Measurements from ENCODE around the gene CACNA1B.

CACNA1B gene

DNA sequence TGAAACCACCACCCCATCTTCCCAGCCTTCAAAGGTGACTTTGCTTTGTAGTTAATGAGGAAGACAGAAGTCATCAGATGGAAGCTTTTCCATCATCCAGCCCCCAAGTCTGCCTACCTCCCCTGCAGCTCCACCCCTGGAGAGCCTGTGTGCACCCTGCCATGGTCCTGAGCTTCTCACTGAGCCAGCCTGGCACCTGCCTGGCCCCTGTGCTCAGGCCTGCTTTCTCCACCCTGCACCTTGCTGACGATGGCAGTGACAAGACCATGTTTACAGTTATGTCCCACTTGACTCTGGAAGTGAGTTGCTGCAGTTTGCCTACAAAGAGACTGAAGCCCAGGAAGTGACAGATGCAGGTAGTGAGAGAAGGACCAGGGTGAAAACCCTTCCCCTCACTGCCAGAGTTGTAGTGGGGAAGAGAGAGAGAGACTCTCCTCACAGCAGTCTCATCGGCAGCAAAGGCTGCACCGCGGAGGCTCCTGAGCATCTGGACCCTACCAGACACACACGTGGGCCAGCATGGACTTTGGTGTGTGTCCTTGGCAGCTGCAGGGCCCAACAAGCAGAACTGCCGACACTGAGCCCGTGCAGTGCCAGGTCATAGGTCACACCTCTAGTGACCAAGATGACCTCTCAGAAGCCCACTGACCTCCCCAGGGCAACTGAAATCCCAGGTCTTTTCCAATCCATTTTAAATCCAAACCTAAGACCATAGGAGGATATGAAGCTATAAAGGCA, 107.1 kb downstream of the CACNA1B start:
- H3K4me1 ChIP-seq, result peaks cover 0 to 25% (median 15%) of the 10 kb centered on the region in 10 experiments; a peak in 16 of 20 replicates
- H3K9ac ChIP-seq, result no peak overlapping the region
- H3K4me3 ChIP-seq, result no peak overlapping the region
- no peak overlapping the region for H3K27ac ChIP-seq
- H3K9me3 ChIP-seq (replicated peaks in 1 of 11), result no peaks in the 10 kb centered on the region; a peak in 1 of 22 replicates
- TF ChIP-seq Cebpa-rat (IDR thresholded peaks at IDR 0.05), result no peak
- no peak overlapping the region for H3K4me2 ChIP-seq
- no peaks in the 10 kb centered on the region for H3K27me3 ChIP-seq
- H4K20me1 ChIP-seq, result no peaks in the 10 kb centered on the region
- H3K36me3 ChIP-seq, result no peaks in the 10 kb centered on the region

DNA sequence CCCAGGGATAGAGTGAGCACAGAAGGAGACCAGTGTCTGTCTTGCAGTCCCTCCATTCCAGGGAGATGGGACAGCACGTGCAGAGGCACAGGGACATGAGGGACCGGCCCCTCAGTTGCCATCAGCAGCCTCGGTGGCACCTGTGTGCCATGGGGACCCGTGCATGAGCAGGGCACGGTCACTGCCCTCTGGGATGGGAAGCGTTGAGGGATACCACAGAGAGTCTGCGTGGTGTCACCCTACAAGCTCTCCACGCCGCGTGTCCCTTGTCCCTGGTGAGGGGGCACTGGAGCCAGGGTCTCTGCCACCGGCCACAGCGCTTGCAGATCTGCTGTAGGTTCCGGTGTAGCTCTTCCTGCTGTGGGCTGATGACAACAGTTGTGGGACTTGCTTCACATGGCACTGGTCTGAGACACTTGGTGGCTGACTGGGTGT, 108.1 kb downstream of the CACNA1B start:
- Histone ChIP-seq H3K27ac (no peak overlapping the region), H3K9ac (no peak overlapping the region), H3K36me3 (no peaks in the 10 kb centered on the region), H3K4me2 (no peak overlapping the region), H3K9me3 (replicated peaks in 1 of 11) (no peaks in the 10 kb centered on the region; a peak in 1 of 22 replicates), H3K4me1 (peaks cover 0 to 30% (median 19%) of the 10 kb centered on the region in 10 experiments; a peak in 16 of 20 replicates), H3K4me3 (no peak overlapping the region), H3K27me3 (no peaks in the 10 kb centered on the region), H4K20me1 (no peaks in the 10 kb centered on the region)
- no peak for TF ChIP-seq Cebpa-rat (IDR thresholded peaks at IDR 0.05)

DNA sequence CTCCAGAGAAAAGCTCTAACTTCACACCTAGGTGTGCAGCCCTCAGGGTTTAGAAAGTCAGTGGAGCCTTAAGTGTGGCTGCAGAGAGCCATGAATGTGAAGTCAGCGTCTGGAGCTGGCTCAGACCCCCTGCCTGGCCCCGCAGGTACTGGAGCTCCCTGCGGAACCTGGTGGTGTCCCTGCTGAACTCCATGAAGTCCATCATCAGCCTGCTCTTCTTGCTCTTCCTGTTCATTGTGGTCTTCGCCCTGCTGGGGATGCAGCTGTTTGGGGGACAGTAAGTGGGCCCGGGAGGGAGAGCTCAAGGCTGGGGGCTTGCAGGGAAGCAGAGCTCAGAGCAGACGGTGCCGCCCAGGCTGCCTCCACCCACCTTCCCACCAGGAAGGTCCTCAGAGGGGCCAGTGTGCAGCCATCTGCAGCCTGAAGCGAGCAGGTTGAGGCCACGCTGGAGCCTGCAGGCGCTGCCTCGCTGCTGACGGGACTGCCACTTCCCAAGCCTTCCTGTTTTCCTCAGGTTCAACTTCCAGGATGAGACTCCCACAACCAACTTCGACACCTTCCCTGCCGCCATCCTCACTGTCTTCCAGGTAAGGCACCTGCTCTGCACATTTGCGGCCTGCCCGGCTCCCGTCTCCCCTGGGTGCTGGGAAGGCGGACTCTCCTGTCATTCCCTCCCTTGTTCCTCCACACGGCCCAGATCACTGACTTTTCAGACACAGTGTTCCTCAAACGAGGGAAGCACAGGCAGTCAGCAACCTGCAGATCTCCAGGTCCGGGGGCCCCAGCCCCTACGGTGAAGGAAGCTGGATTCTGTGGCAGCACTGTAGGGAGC, 108.9 kb downstream of the CACNA1B start:
- H3K9ac ChIP-seq, result no peak overlapping the region
- H4K20me1 ChIP-seq, result no peaks in the 10 kb centered on the region
- H3K4me2 ChIP-seq, result peak overlapping the region in 1 of 11 experiments; percentile 12; a peak in 1 of 22 replicates
- peaks cover 0 to 30% (median 19%) of the 10 kb centered on the region in 10 experiments; a peak in 16 of 20 replicates for H3K4me1 ChIP-seq
- no peaks in the 10 kb centered on the region; a peak in 1 of 22 replicates for H3K9me3 ChIP-seq (replicated peaks in 1 of 11)
- H3K4me3 ChIP-seq, result no peak overlapping the region
- no peaks in the 10 kb centered on the region for H3K36me3 ChIP-seq
- no peaks in the 10 kb centered on the region for H3K27me3 ChIP-seq
- no peak for TF ChIP-seq Cebpa-rat (IDR thresholded peaks at IDR 0.05)
- no peak overlapping the region for H3K27ac ChIP-seq

DNA sequence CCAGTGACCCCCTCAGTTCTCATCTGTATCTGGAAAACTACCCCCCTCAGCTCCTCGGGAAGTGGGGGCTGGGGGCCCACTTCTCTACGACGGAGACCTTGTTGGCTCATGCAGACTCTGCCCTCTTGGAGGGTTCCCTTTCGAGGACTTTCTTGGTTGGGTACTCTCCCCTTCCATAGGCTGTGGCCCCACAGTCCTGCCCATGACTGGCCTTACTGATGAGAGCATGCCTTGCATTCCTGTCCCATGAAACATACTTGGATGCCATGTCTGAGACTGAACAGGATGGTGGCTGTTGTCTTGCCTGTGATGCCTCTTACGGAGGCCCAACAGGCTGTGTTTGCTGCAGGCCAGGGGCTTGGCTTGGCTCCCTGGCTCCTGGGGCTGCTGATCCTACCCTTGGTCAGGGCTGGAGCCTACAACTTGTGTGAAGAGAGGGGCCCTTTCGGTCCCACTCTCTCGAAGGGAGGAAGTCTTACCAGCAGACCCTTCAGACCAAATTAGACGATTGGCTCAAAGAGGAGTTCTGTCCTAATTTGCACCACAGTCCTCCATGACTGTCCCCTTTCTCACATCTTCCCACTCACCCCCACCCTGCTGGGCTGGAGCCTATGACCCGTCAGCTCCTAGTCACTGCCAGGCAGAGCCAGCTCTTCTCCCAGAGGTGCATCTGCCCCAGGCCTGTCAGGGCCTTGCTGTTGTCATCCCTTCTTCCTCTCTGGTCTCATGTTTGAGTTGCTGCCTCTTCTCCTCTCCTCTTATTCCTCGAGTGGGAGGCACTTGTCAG, 109.9 kb downstream of the CACNA1B start:
- no peak overlapping the region for H3K9ac ChIP-seq
- H4K20me1 ChIP-seq, result no peaks in the 10 kb centered on the region
- TF ChIP-seq Cebpa-rat (IDR thresholded peaks at IDR 0.05), result no peak
- no peak overlapping the region for H3K4me3 ChIP-seq
- peak overlapping the region in 1 of 11 experiments; percentile 12; a peak in 1 of 22 replicates for H3K4me2 ChIP-seq
- H3K36me3 ChIP-seq, result no peaks in the 10 kb centered on the region
- peaks cover 0 to 30% (median 19%) of the 10 kb centered on the region in 10 experiments; a peak in 16 of 20 replicates for H3K4me1 ChIP-seq
- no peaks in the 10 kb centered on the region for H3K9me3 ChIP-seq (replicated peaks in 1 of 11)
- no peaks in the 10 kb centered on the region for H3K27me3 ChIP-seq
- H3K27ac ChIP-seq, result no peak overlapping the region

DNA sequence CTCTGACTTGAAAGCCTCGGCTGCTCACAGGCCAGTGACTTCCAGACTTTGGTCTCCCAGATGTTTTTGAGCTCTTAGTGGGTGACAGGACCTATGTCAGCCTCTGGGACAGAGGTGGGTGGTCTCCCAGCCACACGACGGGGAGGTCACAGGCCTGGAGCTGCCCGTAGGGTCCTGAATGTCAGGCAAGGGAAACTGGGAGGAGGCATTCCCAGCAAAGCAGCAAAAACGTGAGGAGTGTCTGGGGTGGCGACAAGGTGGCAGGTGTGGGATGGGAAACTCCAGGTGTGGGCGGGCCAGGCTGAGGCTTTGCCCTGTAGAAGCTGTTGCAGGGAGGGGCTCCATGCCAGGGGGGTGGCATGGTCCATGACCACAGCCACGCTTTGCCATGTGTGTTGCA, 110.5 kb downstream of the CACNA1B start:
- Histone ChIP-seq H3K9ac (no peak overlapping the region), H3K4me3 (no peak overlapping the region), H3K27ac (no peak overlapping the region), H3K27me3 (no peaks in the 10 kb centered on the region), H3K4me1 (peaks cover 0 to 30% (median 19%) of the 10 kb centered on the region in 10 experiments; a peak in 16 of 20 replicates), H3K9me3 (replicated peaks in 1 of 11) (no peaks in the 10 kb centered on the region), H3K4me2 (peak overlapping the region in 6 of 11 experiments; percentile 39 to 58 (median 51); a peak in 5 of 22 replicates), H3K36me3 (no peaks in the 10 kb centered on the region), H4K20me1 (no peaks in the 10 kb centered on the region)
- TF ChIP-seq Cebpa-rat (IDR thresholded peaks at IDR 0.05), result no peak

DNA sequence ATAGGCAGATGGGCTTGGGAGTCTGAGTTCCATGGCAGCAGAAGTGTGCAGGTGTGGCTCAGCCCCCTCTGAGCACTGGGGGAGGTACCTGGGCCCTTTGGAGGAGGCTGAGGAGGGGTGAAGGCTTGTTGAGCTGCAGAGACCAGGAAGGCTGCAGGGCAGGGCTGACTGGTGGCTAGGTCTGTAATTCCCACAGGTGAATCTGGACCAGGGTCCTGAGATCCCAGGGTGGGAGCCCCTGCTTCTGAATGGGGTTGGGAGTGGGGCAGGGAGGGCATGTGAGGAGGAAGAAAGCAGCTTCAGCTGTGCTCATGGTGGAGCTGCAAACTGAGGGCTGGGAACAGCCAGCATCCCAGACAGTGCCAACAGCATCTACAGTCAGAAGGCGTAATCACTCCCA, 111.1 kb downstream of the CACNA1B start:
- no peak overlapping the region for H3K9ac ChIP-seq
- peaks cover 0 to 30% (median 19%) of the 10 kb centered on the region in 10 experiments; a peak in 16 of 20 replicates for H3K4me1 ChIP-seq
- H3K4me2 ChIP-seq, result peak overlapping the region in 10 of 11 experiments; percentile 1 to 58 (median 46); a peak in 17 of 22 replicates
- H3K27ac ChIP-seq, result no peak overlapping the region
- H4K20me1 ChIP-seq, result no peaks in the 10 kb centered on the region
- H3K27me3 ChIP-seq, result no peaks in the 10 kb centered on the region
- no peak overlapping the region for H3K4me3 ChIP-seq
- no peaks in the 10 kb centered on the region for H3K9me3 ChIP-seq (replicated peaks in 1 of 11)
- TF ChIP-seq Cebpa-rat (IDR thresholded peaks at IDR 0.05), result no peak
- H3K36me3 ChIP-seq, result no peaks in the 10 kb centered on the region

DNA sequence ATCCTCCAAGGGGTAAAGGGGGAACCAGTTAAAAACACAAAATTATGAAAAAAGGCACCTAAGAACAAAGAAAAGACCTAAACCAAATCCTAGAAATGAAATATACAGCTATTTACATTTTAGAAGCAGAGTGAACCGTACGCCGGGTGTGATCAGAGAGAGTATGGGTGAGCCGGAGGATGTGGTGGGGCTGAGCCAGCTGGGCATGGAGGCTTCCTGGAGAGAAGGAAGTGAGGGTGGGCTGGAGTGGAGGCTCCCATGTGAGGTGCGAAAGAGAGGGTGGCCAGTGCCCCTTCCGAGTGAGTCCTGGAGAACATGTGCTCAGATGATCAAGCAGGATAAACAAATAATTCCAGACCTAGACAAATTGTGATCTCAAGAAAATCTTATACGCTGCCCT, 111.6 kb downstream of the CACNA1B start:
- Histone ChIP-seq H3K4me1 (peaks cover 0 to 30% (median 19%) of the 10 kb centered on the region in 10 experiments; a peak in 16 of 20 replicates), H3K9ac (no peak overlapping the region), H3K4me3 (no peak overlapping the region), H3K36me3 (no peaks in the 10 kb centered on the region), H3K9me3 (replicated peaks in 1 of 11) (no peaks in the 10 kb centered on the region), H3K4me2 (peak overlapping the region in 10 of 11 experiments; percentile 1 to 58 (median 46); a peak in 18 of 22 replicates), H3K27ac (no peak overlapping the region), H3K27me3 (no peaks in the 10 kb centered on the region), H4K20me1 (no peaks in the 10 kb centered on the region)
- no peak for TF ChIP-seq Cebpa-rat (IDR thresholded peaks at IDR 0.05)

DNA sequence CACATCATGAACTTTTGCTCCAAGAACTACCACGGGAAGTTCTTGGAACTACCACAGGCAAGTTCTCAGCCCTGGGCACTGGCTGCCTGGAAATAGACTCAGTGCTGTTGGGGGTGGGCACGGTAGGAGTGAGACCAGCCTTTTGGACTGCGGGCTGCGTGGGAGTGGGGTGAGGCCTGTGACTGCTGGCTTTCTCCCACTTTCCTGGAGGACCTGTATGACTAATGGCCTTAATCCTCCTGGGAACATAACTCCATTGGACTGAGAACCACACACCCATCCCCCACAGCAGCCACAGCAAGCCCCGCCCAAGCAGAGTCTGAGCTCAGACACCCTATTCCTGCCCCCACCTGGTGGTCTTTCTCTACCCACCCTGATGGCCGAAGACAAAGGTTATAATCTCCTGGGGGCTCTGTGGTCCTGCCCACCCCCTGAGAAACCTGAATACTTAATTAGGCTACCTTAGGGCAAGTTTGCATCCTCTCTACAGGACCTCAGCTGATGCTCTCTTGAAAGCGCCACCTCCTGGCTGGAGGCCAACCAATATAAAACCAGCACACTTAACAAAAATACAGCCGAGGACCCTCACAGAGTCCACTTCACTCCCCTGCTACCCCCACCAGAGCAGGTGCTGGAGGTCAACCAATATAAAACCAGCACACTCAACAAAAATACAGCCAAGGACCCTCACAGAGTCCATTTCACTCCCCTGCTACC, 112.6 kb downstream of the CACNA1B start:
- Histone ChIP-seq H3K4me2 (peak overlapping the region in 5 of 11 experiments; percentile 28 to 56 (median 36); a peak in 6 of 22 replicates), H4K20me1 (no peaks in the 10 kb centered on the region), H3K36me3 (no peaks in the 10 kb centered on the region), H3K9me3 (replicated peaks in 1 of 11) (no peaks in the 10 kb centered on the region), H3K27me3 (no peaks in the 10 kb centered on the region), H3K4me1 (peaks cover 0 to 30% (median 19%) of the 10 kb centered on the region in 10 experiments; a peak in 16 of 20 replicates), H3K4me3 (no peak overlapping the region), H3K27ac (no peak overlapping the region), H3K9ac (no peak overlapping the region)
- TF ChIP-seq Cebpa-rat (IDR thresholded peaks at IDR 0.05), result no peak

All from BLaER1 treated with 17β-estradiol and CSF1 and Interleukin-3, amounts not matched to agents 10 nM and 100 nM (cell line).